GM21529 (cell line): ENCODE data around the gene CWC27.

ENCODE experiments used
- ATAC-seq: cut with Tn5 transposase; IDR thresholded peaks from one replicate; pipeline ENCODE4 v1.9.1; 2021; ENCODE audit not compliant: unreplicated experiment

The CWC27 gene

DNA sequence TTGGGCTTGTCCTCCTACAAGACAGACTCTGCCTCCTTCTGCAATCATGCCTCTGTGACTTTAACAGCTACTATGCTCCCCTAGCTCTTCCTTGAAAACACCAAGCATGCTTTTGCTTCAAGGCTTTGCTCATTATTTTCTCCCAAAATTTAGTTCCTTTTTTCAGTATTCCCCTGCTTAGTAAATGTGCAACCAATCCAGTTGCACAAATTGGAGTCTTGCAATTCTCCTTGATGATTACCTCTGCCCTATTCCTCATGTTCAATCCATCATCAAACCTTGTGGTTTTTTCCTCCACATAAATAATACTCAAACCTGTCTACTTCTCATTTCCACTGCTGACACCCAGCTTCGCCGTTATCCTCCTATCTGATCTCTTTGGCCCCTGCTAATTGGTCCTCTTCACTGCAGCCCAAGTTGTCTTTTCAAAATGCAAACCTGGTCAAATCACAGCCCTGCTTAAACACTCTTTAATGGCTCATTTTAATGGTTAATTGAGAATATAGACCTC lies 296.3 kb downstream of the CWC27 start:
- no peak for ATAC-seq

DNA sequence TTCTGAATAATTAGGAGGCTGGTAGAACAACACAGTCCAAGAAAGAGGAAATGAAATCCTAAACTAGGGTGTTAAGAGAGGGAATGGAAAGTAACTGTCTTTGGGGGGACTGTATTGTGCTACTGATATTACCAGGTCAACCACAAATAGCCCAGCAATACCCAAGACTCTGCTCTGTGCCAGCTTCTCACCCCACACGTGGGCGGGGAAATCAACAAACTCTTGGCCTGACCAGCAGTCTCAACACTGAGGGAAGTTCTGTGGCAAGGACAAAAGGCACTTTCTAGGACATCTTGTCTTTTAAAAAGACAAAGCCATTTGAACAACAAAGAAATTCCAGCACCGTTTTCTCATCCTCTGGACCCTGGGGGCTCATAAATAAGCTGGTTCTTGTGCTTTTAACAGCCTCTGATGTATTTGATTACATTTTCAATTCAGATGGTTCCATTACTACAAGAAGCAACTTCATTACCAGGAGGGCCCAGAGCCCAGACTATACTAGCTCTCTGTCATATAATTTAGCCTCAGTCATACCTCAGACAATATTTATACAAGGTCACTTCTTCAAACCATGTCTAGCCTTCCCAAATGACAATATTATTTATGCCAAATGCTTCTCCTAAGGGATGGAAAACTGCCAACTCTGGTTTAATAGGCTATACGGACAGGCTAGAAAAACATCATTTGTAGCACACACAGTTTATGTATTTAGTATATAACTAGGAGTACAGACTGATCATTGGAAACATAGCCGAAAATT lies 297.8 kb downstream of the CWC27 start:
- peak; percentile 72 for ATAC-seq

DNA sequence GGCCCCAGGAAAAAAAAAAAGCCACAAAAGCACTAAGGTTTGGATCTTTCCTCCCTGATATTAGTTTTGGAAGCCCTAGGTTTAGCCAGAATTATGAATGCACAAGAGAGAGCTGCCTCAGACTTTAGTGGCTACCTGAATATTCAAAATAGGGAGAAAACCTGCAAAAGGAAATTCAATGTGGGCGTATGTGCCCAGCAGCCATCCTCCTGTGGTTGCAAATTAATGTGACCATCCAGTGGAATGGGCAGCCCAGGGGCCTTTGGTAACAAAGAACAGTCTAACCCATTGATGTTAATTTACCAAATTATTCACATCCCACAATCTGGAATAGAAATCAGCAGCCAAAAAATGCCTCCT lies 298.4 kb downstream of the CWC27 start:
- ATAC-seq: no peak
